ENCODE measurements around the gene TSPOAP1.

DNA sequence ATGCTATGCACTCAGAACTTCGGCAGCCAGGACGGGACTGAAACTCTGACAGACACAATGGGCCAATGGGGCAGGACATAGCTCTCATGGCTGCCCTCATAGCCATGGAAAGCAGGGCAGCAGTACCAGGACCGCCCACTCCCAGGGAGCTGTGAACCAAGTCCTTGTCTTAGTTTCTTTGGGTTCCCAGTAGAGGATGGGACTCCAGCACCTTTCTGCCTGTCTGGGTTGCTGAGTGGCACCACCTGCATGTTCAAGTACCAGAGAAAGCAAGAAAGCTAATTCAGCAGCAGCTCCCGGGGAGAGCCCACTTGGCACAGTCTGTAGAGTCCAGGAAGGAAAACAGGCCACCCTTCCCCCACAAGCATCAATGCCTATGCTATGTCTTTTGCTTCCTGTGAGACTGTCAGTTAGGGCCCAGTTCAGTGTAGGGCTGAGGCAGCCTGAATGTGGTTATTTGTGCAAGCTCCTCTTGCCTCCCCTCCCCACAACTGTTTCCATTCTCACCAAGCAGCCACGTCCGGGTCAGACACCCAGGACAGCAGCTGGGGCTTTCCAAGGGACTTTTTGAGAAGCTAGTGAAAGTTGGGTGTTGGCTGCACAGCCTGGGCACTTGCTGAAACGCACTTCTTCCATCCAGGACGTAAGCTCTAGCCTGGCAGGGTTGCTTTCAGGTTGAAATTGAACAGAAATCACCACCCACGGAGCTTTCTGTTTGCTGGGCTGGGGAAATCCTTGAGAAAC lies 15.6 kb upstream of the TSPOAP1 start:
- TF ChIP-seq BACH2 (CRISPR knock-in tag; IDR thresholded peaks at IDR 0.05; ENCODE audit: borderline replicate concordance) (no peak), ZNF565 (CRISPR knock-in tag; conservative IDR thresholded peaks at IDR 0.05; ENCODE audit: low read depth) (no peak), ZC3H10 (CRISPR knock-in tag; IDR thresholded peaks at IDR 0.05) (no peak), CSDC2 (CRISPR knock-in tag; IDR thresholded peaks at IDR 0.05) (no peak), ZFP3 (CRISPR knock-in tag; IDR thresholded peaks at IDR 0.05) (no peak), OSR1 (CRISPR knock-in tag; IDR thresholded peaks at IDR 0.05) (no peak)
- TF ChIP-seq, protein P1, sequence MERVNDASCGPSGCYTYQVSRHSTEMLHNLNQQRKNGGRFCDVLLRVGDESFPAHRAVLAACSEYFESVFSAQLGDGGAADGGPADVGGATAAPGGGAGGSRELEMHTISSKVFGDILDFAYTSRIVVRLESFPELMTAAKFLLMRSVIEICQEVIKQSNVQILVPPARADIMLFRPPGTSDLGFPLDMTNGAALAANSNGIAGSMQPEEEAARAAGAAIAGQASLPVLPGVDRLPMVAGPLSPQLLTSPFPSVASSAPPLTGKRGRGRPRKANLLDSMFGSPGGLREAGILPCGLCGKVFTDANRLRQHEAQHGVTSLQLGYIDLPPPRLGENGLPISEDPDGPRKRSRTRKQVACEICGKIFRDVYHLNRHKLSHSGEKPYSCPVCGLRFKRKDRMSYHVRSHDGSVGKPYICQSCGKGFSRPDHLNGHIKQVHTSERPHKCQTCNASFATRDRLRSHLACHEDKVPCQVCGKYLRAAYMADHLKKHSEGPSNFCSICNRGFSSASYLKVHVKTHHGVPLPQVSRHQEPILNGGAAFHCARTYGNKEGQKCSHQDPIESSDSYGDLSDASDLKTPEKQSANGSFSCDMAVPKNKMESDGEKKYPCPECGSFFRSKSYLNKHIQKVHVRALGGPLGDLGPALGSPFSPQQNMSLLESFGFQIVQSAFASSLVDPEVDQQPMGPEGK (CRISPR knock-in tag; IDR thresholded peaks at IDR 0.05; ENCODE audit: borderline replicate concordance), result no peak
